Middle frontal gyrus (tissue), 1 donor: Measurements from ENCODE around the gene FOSL2.

Source experiments
- DNase-seq: peaks from one replicate; pipeline ENCODE4 v3.0.0-alpha.2; 2015; ENCODE audit warnings: low spot score; ENCODE audit errors: extremely low spot score

FOSL2 gene

DNA sequence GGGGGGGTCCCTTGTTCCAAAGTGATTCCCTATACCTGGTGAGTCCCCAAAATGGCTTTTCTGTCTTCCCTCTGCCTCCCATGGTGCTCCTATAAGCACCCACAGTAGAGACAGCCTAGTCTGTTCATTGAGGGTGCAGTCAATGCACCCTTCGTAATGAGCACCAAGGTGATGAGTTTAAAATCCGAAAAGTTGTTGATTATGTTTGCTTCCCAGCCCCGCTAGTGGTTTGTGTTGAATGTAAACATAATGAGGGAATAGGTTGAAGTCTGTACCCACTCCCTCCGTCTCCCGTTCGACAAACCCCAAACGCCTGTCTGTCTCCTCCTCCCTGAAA is 2.3 kb downstream of the FOSL2 start:
- no peak for DNase-seq

DNA sequence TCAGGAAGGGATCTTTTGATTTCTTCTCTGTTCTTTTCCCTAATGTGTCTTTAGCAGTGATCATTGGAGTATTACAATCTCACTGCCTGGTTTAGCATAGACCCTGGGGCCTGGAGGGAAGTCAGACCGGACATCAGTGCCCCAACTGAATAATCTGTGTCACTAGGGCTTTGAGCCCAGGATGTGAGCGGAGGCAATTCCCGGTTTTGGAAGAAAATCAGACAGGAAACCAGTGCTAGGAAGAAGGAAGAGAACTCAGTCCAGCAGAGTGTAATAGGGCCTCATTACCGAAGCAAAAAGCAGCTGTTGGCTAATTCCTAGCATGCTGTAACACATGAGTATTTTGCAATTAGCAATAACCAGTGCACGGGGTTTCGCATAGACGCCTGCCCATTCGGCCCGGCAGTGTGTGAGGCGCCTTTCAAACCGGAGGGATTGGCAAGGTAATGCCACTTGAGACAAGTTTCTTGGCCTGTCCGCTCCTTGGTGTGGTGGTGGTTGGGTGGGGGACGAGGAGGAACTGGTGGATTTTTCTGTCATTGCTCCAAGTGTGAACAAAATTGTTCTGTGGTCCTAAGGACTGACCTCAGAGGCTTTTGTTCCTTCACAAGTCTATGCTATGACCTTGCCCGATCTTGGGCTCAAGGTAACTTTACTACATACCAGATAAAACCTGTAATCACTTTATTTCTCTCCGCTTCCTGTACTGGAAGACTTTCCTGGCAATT is 2.8 kb downstream of the FOSL2 start:
- DNase-seq, result no peak

DNA sequence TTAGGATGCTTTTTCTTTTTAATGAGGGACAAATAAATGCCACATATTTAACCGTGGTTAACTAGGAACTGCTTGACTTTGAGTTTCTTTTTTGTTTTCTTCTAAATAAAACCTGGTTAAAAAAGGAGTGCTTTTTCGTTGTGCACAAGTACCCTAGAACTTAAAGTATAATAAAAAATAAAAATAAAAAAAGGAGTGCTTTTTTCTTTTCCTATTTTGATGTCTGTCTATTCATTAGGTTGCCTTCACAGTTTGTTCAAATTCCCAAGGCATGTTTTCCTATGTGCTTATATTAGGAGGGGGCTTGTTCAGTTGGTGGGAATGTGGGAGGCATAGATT is 4.4 kb downstream of the FOSL2 start:
- DNase-seq, result no peak

DNA sequence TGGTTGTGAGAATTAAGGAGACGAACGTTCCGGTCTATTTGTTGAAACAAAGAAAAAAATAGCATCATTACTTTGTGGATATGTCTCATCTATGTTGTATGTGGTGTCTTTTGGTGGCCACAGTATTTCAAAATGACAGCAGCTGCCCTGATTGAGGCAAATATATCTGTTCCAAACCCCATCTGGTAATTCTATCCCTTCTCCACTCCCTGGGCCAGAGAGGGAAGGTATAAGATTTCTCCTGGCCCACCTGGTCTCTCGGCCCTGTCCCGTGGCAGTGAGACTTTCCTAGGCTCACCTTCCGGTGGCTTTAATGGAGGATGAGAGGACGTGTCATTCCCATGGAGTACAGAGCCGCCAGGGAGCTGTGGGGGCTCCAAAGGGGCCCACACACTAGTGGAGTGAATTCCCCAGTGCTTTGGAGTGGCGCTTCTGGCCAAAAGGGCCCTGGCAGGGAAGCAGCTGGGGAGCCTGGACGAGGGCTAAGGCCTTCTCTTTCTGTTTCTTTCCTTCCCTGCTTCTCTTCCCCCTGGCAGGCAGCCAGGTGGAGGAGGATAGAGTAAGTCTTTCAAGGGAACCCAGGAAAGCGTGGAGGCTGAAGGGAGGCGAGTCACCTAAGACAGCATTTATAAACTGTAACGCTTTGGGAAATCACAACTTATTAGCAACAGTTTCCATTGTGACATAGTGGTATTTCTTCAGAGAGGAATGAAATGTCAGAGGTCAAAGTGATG is 5.6 kb downstream of the FOSL2 start:
- no peak for DNase-seq

DNA sequence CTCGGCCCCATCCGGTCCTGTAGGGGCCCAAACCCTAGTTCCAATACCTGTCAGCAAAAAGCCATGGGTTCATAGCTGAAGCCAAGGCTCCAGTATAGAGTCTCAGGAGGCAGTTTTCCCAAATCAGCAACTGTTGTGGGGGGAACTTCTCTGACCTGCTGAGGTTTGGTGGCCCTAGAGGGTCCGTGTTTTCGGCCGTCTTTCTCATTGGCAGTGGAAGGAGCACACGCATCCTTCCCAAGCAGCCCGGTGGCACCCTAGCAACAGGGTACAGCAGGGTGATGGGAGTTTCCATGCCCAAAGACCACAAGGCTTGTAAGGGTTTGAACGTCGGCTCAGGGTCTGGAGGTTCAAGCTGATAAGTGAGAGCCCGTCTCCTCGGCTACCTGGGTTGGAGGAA is 6.6 kb downstream of the FOSL2 start:
- DNase-seq, result no peak

DNA sequence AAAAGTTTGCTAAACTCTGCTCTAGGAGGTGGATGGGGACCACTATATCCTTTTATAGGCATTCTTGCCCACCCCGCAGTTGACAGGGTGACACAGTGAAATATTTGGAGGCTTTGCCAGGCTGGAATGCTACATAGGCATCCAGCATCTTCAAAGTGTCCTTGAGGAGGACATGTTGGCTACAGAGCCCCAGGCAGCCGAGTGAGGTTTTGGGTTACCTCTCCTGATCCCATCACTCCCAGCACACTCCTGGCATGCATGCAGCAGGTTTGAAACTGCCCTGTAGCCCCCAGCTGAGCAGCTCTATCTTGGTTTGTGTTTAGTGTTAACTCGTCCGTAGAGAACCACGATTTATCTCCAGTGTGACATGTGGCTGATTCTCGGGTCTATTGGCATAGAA is 7.3 kb downstream of the FOSL2 start:
- DNase-seq, result no peak

DNA sequence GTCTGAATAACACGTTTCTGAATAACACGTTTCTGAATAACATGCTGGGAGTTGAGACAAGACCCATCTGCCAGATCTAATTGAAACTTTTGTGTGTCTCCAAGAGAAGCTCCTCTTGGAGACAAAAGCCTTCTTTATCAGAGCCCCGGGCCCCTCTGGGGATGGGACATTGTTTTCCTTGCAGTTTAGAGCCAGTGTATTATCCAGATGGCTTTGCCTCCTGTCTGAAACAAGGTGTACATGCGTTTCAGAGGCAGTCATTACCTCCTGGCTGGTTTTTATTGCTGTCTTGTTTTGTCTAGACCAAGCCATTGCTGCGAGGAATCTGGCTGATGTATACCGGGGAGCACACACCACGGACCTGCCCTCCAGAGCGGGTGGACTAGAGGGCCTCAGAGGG is 7.8 kb downstream of the FOSL2 start:
- no peak for DNase-seq

DNA sequence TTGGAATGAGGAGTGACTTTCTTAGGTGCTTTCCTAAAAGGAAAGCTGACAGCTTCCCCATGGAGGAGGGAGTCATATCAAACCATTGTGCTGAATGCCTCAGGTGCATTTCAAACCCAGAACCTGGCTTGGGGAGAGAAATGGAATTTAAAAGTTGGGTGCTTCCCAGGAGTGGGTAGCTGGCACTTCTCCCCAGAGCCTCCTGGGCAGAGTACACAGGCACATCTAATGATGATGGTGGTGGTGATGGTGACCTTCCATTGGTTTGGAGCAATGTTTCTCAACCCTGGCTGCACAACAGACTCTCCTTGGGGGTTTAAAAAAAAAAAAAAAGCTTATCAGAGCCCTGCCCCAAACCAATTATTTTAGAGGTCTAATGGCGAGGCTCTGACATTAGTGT is 8.3 kb downstream of the FOSL2 start:
- no peak for DNase-seq

DNA sequence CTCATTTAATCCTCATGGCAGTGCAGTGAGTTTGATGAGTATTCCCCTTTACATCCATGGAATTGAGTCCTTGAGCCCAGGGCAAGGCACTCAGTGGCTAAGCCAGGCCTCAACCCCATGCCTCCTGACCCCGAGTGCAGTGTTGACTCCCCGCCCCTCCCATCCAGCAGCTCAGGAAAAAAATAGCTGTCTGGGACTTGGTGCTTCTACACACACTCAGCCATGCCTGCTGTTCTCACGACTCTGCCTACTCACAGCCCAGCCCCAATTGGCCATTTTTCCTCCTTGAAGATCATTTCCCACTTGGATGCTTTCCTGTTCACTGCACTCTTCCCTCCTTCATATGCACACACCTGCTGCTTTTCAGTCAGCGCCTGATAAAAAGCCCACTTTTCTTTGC is 8.8 kb downstream of the FOSL2 start:
- no peak for DNase-seq

DNA sequence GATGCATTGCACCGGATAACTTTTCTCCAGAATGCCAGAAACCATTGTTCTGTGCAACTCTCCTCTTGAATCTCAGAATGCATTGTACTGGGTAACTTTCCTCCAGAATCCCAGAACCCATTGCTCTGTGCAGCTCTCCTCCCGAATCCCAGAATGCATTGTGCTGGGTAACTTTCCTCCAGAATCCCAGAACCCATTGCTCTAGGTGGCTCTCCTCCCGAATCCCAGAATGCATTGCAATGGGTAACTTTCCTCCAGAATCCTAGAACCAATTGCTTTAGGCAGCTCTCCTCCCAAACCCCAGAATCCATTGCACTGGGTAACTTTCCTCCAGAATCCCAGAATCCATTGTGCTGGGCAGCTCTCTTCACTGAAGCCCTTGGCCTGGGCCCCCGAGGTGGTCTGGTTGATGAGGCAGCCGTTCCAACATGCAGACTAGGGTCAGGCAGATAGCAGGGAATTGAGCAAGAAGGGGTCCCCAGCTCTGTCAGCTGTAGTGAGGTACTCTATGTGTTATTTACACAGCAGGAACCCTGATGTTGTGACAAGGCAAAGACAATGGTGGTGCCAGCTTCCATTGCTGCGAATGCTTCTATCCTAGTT is 9.4 kb downstream of the FOSL2 start:
- DNase-seq, result no peak

DNA sequence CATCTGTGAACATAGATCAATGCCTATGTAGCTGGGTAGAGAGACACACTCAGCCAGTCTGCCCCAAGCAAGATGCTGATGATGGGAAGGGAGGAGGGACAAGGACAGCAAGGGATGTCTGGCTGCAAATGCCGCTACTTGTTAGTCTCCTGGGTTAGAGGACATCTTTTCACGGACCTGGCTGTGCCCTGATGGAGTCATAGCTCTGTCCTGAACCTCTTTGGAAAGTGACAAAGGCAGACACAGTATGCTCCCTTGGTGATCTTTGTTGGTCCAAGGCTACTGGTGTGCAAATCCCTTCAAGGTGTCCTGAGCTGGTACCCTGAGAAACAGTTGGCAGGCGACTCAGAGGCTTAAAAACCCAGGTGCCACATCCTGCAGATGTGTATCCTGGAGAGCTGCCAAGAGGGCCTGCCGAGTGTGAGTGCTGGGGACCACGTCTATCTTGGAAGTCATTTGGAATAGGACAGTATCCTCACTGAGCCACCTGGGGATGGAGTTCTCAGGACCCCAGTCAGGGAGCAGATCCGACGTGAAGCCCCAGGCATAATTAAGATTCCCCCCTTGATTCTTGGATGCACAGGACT is 10.8 kb downstream of the FOSL2 start:
- no peak for DNase-seq

DNA sequence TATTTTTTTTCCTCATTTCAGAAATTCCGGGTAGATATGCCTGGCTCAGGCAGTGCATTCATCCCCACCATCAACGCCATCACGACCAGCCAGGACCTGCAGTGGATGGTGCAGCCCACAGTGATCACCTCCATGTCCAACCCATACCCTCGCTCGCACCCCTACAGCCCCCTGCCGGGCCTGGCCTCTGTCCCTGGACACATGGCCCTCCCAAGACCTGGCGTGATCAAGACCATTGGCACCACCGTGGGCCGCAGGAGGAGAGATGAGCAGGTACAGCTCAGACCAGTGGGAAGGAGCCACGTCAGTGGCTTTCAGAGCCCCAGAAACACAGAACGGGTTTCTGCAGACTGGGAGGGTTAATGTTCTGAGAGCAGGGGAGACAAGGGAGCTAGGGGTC is 11.4 kb downstream of the FOSL2 start:
- no peak for DNase-seq

DNA sequence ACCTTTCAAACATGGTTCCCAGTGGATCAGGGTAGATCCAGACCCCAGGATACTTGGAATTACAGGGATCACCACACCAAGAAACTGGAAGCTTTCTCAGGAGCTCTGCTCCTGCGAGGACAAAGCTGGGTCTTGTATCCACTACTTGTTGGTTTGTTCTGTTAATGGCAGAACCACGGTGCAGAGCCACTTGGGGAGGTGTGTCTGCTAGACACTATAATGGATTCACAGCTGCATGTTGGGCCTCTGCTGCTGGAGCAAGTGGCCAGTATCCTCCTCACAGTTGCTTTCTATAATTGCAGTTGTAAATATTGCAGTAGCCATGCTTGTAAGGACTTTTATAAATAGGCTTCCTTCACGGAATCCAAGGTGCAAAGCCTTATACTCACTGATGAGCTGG is 12.9 kb downstream of the FOSL2 start:
- no peak for DNase-seq

DNA sequence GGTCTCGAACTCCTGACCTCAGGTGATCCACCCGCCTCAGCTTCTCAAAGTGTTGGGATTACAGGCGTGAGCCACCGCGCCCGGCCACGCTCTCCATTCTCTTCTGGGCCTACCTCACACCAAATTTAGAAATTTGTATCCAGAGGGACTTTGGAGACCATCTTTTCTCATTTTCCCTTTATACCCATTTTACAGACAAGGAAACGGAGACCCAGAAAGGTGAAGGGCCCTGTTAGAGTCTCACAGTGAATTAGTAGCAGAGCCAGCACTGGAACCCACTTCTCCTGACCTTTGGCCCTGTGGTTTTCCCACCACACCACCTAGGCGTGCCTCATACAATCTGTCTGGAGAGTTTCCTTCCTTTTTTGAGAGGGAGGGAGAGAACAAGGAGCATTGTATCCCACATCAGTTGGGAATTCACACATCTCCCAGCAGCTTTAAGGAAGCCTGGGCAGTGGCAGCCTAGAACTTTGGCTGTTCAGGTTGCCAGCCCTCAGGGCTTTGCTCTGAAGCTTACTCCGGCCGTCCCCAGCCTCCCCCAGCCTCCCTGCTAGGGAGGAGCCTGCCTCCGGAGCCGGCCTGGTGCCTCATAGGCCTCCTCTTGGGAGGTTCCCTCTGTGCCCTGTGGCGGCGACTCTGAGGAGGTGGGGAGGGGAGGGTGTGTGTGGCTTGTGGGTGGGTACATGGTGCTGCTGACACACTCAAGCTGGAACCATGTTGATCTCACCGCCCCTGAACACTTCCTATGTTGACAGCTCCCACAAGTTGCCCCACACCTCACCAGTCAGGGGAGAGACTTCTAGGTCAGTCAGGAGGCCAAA is 13.8 kb downstream of the FOSL2 start:
- DNase-seq, result no peak

DNA sequence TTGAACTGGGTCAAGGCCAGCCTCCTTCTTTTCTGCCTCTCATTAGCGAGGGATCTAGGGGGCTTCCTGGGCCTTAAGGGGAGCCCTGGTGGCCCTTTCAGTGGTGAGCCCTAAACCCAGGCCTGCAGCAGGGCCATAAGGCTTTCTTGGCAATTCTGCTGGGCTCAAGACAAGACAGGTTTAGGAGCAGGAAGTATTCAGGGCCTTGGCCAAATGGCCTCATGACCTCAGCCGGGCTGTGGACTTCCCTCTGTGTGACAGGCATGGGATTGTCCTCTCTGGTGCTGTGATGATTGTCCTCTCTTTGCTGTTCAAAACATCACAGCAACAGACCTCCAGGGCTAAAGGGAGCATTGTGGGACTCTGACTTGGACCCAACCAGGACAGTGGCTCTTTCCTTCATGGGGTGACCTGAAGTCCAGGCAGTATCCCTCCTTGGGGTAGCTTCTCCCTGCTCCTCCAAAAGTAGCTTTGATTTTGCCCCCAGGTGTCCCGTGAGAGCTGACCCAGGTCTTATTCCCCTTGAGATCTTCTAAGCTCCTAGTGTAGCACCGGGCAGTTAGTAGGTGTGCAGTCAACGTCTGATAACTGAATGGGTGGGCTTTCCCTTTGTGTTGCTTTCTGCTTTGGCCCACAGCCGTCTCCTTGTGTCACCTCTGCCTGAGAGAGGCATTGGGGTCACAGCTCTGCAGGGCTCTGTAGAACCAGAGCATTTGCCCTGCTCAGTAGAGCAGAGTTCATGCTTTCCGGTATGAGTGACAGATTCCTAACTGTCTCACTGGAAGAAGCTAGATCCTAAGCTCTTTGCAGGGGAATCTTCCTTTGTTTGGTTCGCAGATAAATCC is 14.7 kb downstream of the FOSL2 start:
- no peak for DNase-seq

DNA sequence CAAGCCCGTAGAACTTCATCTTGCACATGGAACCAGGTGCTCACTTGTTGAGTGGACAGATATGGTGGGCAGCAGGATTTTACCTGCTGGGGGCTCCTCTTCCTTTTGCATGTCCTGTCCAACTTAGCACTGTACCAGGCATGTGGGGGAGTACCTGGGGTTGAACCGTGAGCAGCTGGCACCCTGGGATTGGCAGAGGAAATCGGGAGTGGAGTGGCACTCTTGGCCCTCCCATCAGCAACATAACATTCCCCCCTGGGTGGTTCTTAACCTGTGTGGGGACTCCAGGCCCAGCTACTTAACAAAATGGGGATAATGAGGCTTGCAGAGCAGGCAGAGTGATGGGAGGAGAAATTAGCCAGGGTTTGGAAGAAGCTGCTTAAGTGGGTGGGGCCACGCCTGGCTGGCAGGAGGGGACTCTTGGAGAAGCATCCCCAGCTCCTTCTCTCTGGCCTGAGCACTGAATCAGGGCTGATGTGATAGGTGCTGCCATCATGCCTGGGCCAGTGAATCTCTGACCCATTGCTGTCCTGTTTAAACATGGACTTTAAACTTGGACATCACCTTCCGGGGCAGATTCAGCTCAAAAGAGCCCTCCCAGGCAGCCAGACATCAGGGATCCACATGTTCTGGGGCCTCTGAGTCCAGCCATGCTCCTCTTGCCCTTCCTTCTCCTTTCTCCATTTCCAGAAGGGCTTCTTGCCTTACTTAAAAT is 15.5 kb downstream of the FOSL2 start:
- DNase-seq, result no peak

DNA sequence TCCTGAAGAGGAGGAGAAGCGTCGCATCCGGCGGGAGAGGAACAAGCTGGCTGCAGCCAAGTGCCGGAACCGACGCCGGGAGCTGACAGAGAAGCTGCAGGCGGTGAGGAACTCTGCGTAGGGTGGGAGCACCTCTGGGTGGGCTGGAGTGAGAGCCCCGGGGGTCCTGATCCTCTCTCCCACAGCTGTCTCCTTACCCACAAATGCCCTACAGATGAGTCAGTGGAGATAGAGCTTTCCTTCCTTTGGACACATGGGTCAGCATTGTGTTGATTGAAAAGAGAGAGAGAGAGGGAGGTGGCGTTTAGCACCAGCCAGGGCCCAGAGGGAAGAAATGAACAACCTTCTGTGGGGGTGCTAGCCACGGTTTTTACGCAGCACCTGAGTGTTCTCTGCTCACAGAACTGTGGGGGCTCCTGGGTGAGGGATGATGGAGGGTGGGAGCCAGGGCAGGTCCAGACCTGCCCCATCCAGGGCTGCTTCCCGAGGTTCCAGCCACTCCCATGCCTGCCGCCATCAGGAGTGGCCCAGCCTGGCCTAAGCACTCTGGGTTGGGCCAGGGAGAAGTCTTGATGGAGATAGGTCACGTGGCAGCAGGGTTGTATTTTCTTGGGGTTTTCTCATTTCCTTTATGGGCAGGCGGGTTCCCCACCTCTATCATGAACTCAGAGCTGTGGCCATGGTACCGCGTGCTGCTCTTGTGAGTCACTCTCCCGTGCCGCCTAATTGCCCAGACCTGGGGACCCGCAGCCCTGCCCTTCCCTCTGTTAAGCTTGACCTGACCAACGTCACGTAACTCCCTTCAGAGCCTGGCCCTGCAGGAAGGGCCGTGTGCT is 16.3 kb downstream of the FOSL2 start:
- DNase-seq, result no peak

DNA sequence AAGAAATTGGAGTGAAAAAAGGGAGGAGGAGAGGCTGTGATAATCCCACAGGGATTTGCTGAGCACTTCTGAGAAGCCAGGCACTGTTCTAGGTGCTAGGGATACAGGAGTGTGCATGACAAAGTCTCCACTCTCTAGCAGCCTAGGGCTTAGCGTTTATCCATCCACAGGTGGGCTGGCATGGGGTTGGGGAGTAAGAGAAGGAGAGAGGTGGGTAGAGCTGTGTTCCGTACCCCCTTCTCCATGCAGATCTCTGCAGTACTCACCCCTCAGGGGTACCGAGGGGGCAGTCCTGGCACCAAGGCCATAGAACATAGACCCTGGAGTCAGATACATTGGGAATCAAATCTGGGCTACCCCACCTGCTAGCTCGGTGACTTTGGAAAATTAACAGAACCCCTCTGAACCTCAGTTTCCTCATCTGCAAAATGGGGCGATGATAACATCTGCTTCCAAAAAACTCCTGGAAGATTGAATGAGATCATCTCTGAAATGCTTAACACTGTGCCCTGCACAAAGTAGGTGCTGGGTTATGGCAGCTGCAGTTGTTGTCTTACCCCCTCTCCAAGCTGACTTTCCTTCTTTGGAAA is 18.6 kb downstream of the FOSL2 start:
- DNase-seq, result no peak
